Thyroid gland (tissue), 4 donors: ENCODE data around the gene HERC6. TPM values are rescaled to one million over a fixed set of nuclear protein-coding genes. Genes with fewer than 3 reads are reported as not detected.
A peak's percentile ranks its signal among the peaks of the same experiment; 100 is the strongest.

Experiments used
- DNase-seq, 2 donors: peaks; one replicate each; pipeline ENCODE4 v3.0.0-alpha.2; 2019
- H3K27ac ChIP-seq, 3 donors: fragments of 200-600 bp; sonication (generic); 1 replicate in 2 of 3; 2 replicates in 1 of 3; pipeline ENCODE4 v1.5.1; 2016 to 2019; ENCODE audit warnings: mild to moderate bottlenecking in 1 of 3, moderate library complexity in 1 of 3
- H3K27me3 ChIP-seq: fragments of 200-600 bp; sonication (generic); one replicate; pipeline ENCODE4 v1.5.1; 2019
- H3K36me3 ChIP-seq, 2 donors: fragments of 200-600 bp; sonication (generic); one replicate each; pipeline ENCODE4 v1.5.1; 2016 to 2019
- H3K4me1 ChIP-seq, 2 donors: fragments of 200-600 bp; sonication (generic); one replicate each; pipeline ENCODE4 v1.5.1; 2017 to 2019
- H3K4me3 ChIP-seq, 3 donors: fragments of 200-600 bp; sonication (generic); replicated peaks in 1 of 3; 1 replicate in 2 of 3; 2 replicates in 1 of 3; pipeline ENCODE4 v1.5.1; 2016; ENCODE audit warnings: mild to moderate bottlenecking in 1 of 3
- H3K9me3 ChIP-seq: fragments of 200-600 bp; sonication (generic); one replicate; pipeline ENCODE4 v1.5.1; 2017
- POLR2A ChIP-seq, 2 donors: fragments of 450-650 bp; IDR thresholded peaks; one replicate each; pipeline ENCODE4 v1.6.1; 2017; ENCODE audit warnings: antibody characterized with exemption in 2 of 2, mild to moderate bottlenecking in 2 of 2, moderate library complexity in 1 of 2
- WGBS, 2 donors: methylation state at CpG; one replicate each; pipeline ENCODE4 v1.1.5; 2017; 5-methylcytosine and 5-hydroxymethylcytosine counted together
- intact Hi-C: fragments of 100-400 bp; cut with DNase I; formaldehyde crosslinking; loops from one replicate; pipeline ENCODE4 v1.15.1; 2023
- total RNA-seq, 4 donors: library from RNA; depleted of rRNA; stranded (reverse); fragments of >200 nt; gene quantifications; one replicate each; pipeline ENCODE4 v1.2.3, GENCODE V29; 2016
- TF ChIP-seq, protein P1 (sequence below), 6 experiments: fragments of 200-600 bp in 3 of 6; fragments of 450-650 bp in 3 of 6; sonication (generic) in 3 of 6; IDR thresholded peaks; one replicate each; pipeline ENCODE4 v1.5.1; 2016 to 2019; ENCODE audit warnings: antibody characterized with exemption in 6 of 6, mild to moderate bottlenecking in 2 of 6, inconsistent platforms in 1 of 6, moderate library complexity in 1 of 6

HERC6 gene
- total RNA-seq, 4 donors from 2014 or later, result 6.7 to 14.0 (median 9.6) TPM

DNA sequence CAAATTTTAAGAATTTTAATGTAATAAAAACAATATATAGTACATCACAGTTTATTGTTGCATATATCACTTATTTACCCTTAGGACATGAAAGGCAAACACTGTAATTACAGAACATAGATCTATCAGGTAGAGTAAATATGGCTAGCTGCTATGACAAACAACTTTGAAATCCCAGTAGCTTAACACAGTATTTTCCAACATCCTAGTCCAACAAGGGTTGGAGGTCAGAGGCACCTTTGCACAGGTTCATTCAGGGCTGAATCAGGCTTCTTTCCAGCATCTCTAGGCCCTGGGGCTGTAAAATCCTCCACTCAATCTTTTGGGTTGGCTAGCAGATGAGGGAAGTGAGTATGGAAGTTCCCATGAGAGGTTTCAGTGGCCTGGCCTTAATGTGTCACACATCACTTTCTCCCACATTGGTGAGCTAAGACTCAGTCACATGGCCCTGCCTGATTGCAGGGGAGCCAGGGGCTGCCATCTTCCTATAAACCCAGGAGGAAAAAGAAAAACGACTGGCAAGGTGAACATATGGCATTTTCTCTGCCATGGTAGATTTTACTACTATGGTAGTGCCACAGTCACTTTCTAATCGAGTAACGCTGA is 32.9 kb downstream of the HERC6 start:
- no peak overlapping the region for H3K27ac ChIP-seq
- H3K4me3 ChIP-seq, result no peak overlapping the region
- no peaks in the 10 kb centered on the region for H3K4me1 ChIP-seq
- TF ChIP-seq, protein P1, sequence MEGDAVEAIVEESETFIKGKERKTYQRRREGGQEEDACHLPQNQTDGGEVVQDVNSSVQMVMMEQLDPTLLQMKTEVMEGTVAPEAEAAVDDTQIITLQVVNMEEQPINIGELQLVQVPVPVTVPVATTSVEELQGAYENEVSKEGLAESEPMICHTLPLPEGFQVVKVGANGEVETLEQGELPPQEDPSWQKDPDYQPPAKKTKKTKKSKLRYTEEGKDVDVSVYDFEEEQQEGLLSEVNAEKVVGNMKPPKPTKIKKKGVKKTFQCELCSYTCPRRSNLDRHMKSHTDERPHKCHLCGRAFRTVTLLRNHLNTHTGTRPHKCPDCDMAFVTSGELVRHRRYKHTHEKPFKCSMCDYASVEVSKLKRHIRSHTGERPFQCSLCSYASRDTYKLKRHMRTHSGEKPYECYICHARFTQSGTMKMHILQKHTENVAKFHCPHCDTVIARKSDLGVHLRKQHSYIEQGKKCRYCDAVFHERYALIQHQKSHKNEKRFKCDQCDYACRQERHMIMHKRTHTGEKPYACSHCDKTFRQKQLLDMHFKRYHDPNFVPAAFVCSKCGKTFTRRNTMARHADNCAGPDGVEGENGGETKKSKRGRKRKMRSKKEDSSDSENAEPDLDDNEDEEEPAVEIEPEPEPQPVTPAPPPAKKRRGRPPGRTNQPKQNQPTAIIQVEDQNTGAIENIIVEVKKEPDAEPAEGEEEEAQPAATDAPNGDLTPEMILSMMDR (IDR thresholded peaks at IDR 0.05), result no peak
- no peak for TF ChIP-seq POLR2A (IDR thresholded peaks at IDR 0.05)
- H3K27me3 ChIP-seq, result no peaks in the 10 kb centered on the region
- no peaks in the 10 kb centered on the region for H3K36me3 ChIP-seq
- intact Hi-C loops, result no loop called here
- WGBS, 2 donors, result 90 to 92% methylated on average over 3 of the region's 3 CpGs
- H3K9me3 ChIP-seq, result no peaks in the 10 kb centered on the region
- no peak for DNase-seq

- no peaks in the 10 kb centered on the region for H3K27me3 ChIP-seq
- WGBS, 2 donors, result 92 to 95% methylated on average over 1 of the region's 1 CpG
- no peak for DNase-seq
- no peak overlapping the region for H3K4me3 ChIP-seq
- intact Hi-C loops, result no loop called here
- TF ChIP-seq, protein P1 (IDR thresholded peaks at IDR 0.05), result no peak
- no peak for TF ChIP-seq POLR2A (IDR thresholded peaks at IDR 0.05)
- no peaks in the 10 kb centered on the region for H3K36me3 ChIP-seq
- H3K27ac ChIP-seq, result no peak overlapping the region
- H3K9me3 ChIP-seq, result no peaks in the 10 kb centered on the region
- no peaks in the 10 kb centered on the region for H3K4me1 ChIP-seq
Observed at GRCh38 chr4:88413801-88414200, 35.1 kb downstream of the HERC6 start.

DNA sequence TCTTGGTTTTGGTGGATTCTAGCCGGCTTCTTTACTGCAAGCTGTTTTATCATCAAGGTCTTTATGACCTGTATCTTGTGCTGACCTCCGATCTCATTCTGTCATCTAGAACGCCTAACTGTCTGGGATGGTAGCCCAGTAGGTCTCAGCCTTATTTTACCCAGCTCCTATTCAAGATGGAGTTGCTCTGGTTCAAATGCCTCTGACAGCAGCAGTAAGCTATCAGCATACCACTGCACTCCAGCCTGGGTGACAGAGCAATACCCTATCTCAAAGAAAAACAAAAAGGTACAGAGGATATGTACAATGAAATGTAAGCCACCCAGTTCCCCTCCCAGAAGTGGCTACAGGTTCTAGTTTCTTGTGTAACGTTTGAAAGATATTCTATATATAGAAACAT is 36.1 kb downstream of the HERC6 start:
- H3K4me3 ChIP-seq, result no peak overlapping the region
- H3K9me3 ChIP-seq, result no peaks in the 10 kb centered on the region
- WGBS, 2 donors, result 93 to 94% methylated on average over 4 of the region's 4 CpGs
- no peaks in the 10 kb centered on the region for H3K36me3 ChIP-seq
- no peak for DNase-seq
- TF ChIP-seq, protein P1 (IDR thresholded peaks at IDR 0.05), result no peak
- TF ChIP-seq POLR2A (IDR thresholded peaks at IDR 0.05), result no peak
- intact Hi-C loops, result no loop called here
- no peaks in the 10 kb centered on the region for H3K27me3 ChIP-seq
- H3K27ac ChIP-seq, result no peak overlapping the region
- H3K4me1 ChIP-seq, result no peaks in the 10 kb centered on the region

DNA sequence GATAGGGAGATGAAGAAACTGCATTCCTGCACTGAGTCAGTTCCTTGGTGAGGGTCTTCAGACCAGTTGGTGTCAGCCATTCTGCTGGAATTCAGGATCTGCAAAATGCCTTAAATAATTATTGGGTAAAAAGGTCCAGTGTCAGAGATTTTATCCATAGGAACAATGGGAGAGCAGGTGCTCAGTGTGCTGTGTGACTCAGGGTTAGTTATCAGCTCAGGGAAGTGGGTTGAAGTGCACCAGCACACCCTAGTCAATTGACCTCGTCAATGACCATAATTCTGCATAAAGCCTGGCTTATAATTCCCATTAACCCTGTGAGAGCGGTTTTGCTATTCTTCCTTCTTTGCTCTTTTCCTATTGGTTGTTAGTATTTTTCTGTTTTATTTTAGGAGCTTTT is 37.3 kb downstream of the HERC6 start:
- H3K36me3 ChIP-seq, result no peaks in the 10 kb centered on the region

GRCh38 chr4:88418411-88418810 is 39.8 kb downstream of the HERC6 start:
- Histone ChIP-seq H3K27ac (no peak overlapping the region), H3K4me1 (no peaks in the 10 kb centered on the region), H3K4me3 (no peak overlapping the region), H3K27me3 (no peaks in the 10 kb centered on the region), H3K9me3 (no peaks in the 10 kb centered on the region), H3K36me3 (no peaks in the 10 kb centered on the region)
- peak; percentile 12 to 27 for DNase-seq
- 49 to 67% methylated on average over 3 of the region's 3 CpGs for WGBS, 2 donors
- TF ChIP-seq, protein P1 (IDR thresholded peaks at IDR 0.05), result no peak
- no peak for TF ChIP-seq POLR2A (IDR thresholded peaks at IDR 0.05)
- intact Hi-C loops, result no loop called here

More for the DNA sequence above, 37.3 kb downstream of the HERC6 start:
- intact Hi-C loops, result no loop called here
- Histone ChIP-seq H3K4me3 (no peak overlapping the region), H3K27ac (no peak overlapping the region), H3K9me3 (no peaks in the 10 kb centered on the region), H3K27me3 (no peaks in the 10 kb centered on the region), H3K4me1 (no peaks in the 10 kb centered on the region)
- TF ChIP-seq POLR2A (IDR thresholded peaks at IDR 0.05), result no peak
- no peak for DNase-seq
- WGBS, 2 donors, result 94% methylated on average over 2 of the region's 2 CpGs
